ENCODE measurements around the gene BHLHE23.

Gene BHLHE23

DNA sequence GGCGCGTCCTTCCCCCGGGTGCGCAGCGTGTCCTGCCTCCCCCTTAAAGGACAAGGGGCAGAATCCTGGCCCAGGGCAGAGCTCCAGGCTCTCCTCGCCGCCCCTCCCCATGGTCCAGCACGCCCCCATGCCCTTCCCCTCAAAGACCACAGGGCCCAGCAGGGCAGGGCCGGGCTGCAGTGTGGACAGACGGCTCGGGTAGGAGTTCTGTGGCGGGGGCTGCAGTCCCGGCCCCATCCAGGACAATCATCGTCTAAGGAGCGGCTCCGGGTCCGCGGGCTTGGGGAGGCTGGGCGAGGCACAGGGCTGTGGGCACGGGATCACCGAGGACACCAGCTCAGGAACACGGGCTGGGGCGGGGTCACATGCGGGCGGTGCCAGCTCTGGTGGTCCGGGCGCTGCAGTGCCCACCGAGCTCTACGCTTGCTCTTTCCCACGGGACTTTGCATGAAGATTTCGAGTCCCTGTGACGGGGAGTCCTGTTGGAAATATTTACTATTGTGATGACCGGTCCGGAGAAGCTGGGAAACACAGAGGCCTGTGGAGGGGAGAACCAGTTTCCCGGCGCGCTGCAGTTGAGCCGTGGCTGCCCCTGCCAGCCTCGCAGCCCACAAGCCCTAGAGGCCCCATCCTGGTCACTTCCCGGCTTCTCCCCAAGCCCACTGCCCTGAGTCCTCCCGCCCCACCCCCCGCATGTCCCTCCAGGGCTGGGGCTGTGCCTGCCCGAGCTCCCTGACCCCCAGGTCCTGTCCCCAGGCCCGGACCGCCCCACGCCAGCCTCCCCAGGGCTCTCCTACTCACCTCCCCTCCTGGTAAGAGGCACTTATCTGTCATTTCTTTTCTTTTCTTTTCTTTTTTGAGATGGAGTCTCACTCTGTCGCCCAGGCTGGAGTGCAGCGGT lies 33.7 kb downstream of the BHLHE23 start:
- DNase-seq (ENCODE audit: low read depth in 2 of 2), result no peak

DNA sequence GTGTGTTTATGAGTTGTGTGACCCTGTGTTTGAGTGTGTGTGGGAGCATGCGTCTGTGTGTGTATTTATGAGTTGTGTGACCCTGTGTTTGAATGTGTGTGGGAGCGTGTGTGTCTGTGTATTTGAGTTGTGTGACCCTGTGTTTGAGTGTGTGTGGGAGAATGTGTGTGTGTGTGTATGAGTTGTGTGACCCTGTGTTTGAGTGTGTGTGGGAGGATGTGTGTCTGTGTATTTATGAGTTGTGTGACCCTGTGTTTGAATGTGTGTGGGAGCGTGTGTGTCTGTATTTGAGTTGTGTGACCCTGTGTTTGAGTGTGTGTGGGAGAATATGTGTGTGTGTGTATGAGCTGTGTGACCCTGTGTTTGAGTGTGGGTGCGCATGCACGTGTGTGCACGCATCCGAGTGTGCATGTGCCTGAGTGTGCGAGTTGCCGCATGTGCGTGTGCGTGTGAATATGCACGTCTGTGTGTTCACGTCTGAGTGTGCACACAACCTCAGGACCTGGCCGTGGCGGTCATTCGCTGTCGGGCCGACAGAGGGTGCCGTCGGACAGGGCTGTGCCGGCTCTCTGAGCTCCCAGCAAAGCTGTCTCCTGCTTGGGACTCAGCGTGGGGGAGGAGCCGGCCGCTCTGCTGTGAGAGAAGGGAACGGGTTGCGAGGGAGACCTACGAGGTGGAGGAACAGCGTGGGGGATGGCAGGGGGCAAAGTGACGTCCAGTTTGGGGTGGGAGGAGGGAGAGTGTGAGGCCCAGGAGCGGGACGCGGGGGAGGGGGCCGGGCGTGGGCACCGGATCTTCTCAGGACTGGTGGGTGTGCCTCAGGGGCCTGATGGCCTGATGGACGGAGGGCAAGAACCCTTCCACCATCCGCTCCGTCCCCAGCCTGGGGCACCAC lies 34.6 kb downstream of the BHLHE23 start:
- DNase-seq (ENCODE audit: low read depth in 2 of 2), result peak; percentile 35 to 36

DNA sequence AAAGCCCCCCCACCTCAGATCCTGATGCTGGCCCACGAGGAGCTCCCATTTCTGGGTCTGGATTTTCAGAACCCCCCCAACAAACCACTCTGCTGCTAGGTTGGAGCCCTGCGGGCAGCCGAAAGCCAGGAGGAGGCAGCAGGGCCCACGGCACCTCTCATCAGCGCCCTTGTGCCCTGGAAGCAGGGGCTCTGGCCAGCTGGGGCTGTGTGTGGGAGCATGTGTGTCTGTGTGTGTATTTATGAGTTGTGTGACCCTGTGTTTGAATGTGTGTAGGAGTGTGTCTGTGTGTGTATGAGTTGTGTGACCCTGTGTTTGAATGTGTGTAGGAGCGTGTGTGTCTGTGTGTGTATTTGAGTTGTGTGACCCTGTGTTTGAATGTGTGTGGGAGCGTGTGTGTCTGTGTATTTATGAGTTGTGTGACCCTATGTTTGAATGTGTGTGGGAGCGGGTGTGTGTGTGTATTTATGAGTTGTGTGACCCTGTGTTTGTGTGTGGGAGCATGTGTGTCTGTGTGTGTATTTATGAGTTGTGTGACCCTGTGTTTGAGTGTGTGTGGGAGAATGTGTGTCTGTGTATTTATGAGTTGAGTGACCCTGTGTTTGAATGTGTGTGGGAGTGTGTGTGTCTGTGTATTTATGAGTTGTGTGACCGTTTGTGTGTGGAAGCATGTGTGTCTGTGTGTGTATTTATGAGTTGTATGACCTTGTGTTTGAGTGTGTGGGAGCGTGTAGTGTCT lies 35.4 kb downstream of the BHLHE23 start:
- DNase-seq (ENCODE audit: low read depth in 2 of 2), result no peak

DNA sequence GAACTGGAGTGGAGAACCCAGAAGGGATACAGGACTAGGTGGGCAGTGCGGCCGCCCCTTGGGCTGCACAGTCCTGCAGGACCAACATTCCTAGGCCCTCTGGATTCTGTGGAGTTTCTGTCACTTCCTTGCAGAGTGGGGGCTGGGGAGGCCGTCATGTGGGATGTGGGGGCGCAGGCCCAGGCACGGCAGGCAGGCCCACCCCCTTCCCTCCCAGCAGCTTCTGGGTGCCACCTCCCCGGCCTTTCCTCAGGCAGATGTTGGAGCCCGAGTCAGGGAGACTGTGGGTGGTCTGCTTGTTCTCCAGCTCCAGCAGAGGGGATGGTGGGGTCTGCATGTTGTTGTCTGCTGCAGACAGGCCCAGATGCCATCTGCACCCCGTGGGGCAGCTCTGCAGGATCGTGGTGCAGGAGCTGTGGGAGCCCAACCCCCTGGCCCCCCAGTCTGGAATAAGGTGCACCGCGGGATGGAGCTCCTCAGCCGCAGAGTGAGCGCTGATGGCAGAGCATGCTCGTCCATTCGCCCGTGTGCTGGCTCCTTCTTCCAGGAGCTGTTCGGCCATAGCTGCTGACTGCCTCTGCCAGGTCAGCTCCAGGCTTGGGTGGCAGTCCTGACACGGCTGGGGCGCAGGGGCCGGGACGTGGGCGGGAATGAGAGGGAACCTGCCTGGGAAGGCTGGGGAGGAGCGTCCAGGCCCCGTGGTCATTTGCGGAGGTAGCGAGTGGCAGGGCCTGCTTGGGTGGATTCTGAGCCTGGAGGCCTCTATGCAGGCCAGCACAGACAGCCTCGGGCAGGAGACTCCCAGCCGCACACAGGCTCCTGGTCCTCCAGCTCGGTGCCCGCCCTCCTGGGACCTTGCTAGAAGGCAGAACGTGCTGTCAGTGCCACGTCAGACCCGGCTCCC lies 36.2 kb downstream of the BHLHE23 start:
- DNase-seq (ENCODE audit: low read depth in 2 of 2), result no peak

- DNase-seq (ENCODE audit: low read depth in 2 of 2), result no peak
Observed at GRCh38 chr20:62969939-62970306, 36.8 kb downstream of the BHLHE23 start.

DNA sequence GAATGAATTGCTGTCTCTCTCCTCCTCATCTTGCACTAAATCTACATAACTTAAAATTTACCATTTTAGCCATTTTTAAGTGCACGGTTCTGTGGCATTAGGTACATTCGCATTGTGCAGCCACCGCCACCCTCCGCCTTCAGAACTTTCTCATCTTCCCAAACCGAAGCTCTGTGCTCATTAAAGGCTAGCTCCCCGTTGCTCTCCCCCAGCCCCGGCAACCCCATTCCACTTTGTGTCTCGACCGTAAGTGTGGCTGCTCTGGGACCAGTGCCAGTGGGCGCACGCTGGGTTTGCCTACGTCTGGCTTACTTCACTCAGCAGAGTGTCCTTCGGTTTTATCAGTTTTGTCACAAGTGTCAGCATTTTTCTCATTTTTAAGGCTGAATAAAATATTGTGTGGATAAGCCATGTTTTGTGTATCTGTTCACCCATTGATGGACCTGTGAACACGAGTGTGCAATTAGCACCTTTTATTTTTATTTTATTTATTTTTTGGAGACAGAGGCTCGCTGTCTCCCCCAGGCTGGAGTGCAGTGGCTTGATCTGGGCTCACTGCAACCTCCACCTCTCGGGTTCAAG lies 37.5 kb downstream of the BHLHE23 start:
- no peak for DNase-seq (ENCODE audit: low read depth in 2 of 2)

DNA sequence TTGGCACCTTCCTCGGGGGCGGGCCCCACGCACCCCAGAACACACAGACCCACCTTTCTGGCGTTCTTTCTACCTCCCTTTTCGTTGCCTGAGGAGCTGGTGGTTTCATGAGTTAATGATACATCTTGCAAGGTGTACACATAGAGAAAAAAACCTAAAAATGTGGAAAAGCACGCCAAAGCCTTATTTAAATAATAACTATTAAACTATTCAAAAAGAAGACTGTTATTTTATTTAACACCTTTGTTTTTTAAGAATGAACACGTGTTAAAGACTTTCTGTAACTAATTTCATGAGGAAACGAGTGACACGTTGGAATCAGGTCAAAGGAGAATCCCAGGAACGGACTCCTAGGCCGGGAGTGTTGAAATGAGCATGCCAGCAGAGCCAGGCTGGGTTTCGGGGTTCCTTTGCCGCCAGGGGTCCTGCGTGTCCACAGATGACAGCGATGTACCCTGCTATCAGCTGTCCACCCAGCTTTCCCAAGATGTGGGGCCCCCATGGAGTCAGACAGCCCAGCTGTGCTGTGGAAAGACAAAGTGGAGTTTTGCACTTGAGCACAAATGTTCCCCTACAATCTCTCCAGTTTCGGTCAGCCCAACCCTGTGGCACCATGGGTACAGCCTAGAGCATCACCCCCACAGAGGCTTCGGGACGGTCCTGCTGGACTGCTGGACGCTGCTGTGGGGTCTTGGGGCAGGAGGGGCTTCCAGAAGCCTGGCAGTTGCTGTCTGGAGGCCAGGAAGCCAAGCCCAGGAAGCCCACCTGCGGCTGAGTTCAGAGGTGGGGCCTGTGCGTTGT lies 38.2 kb downstream of the BHLHE23 start:
- DNase-seq (ENCODE audit: low read depth in 2 of 2), result no peak

DNA sequence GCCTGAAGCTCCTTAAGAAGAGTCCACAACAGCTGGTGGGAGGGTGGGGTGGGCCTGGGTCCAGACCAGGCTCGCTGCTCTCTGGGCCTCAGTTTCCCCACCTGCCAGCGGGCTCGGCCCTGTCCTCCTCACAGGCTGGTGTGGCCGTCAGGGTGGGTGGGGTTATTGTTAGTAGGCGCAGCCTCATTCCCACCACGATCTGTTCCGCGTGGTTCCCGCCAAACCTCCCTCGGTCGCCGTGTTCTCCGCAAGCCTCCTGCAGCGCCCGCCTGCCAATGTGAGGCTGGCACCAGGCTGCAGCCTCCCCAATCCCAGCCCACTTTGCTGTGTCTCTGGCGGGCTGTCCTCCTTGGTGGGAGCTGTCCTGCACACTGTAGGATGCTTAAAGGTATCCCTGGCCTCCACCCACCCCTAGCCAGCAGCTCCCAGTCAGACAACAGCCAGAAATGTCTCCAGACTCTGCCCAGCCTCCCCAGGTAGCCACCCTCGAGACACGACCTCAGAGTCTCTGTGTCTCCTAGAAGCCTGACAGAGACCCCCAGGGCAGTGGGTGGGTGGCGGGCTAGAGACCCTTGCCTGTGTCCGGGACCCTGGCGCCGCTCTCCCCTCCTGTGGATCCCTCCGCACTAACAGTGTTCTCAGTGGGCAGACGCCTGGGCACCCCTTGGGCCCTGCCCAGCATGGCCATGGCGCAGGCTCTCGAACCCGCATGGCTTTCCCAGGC lies 39.0 kb downstream of the BHLHE23 start:
- DNase-seq (ENCODE audit: low read depth in 2 of 2), result no peak

- DNase-seq (ENCODE audit: low read depth in 2 of 2), result no peak
Observed at GRCh38 chr20:62967149-62967501, 39.6 kb downstream of the BHLHE23 start.

DNA sequence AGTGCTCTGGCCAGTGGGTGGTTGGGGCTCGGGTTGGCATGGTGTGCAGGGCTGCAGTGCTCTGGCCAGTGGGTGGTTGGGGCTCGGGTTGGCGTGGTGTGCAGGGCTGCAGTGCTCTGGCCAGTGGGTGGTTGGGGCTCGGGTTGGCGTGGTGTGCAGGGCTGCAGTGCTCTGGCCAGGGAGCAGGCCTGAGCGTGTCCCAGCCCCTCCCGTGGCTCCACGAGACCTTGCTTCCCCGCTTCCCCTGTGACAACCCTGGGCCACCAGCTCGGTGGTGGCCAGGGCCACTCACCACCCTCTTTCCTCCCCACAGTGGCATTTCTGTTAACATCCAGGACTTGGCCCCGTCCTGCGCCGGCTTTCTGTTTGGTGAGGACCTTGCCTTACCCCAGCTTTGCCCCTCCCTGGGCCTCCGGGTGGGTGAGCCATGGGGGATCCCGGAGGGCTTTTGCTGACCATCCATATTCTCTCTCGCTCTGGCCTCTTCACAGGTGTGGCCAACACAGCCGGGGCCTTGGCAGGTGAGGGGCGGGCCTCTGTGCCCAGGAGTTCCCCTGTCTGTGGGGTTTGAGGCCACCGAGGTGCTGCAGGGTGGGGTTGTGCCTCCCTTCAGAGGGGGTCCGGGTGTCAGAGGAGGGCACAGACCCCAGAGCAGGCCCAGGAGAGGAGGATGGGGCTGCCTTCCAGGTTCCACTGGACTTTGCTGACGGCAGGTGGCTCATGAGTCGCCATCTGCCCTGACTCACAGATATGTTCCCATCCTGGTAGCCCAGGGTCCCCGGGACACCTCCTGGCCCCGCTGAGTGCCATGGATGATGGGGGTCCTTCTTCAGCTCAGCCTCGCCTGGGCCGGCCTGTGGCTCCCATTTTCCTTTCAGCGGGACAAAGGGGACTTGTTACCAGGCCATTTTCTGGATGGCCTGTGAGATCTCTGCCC lies 40.3 kb downstream of the BHLHE23 start:
- no peak for DNase-seq (ENCODE audit: low read depth in 2 of 2)

GRCh38 chr20:62965363-62965771 lies 41.4 kb downstream of the BHLHE23 start:
- no peak for DNase-seq (ENCODE audit: low read depth in 2 of 2)

GRCh38 chr20:62964700-62965099 lies 42.1 kb downstream of the BHLHE23 start:
- no peak for DNase-seq (ENCODE audit: low read depth in 2 of 2)

GRCh38 chr20:62963614-62964397 lies 43.0 kb downstream of the BHLHE23 start:
- no peak for DNase-seq (ENCODE audit: low read depth in 2 of 2)

DNA sequence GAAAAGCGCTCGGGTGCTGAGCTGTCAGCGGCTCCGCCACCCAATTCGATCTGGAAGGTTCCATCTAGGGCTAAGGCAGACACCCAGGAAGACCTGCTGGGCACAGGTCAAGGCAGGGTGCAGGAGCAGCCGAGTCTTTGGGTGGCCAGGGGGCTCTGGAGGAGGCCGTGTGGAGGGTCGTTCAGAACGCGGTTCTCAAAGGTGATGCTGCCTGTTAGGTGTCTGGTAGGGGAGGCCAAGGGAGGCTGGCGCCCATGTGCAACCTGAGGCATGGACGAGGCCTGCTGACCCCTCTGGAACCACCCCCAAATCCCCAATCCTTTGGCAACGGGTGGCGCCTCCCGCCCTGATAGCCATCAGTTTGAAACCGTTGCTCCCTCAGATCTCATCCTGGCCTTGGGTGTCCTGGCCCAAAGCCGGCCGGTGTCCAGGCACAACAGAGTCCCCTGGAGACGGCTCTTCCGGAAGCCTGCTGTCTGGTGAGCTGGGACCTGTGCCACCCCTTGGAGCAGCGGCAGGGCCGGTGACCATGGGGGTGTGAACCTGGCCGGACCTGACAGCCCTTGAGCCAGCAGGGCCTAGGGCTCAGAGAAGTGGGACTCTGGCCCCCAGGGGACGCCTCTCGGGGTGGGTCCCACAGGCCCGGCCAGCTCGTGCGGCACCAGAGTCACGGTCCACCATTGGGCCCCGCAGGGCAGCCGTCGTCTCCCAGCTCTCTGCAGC lies 43.7 kb downstream of the BHLHE23 start:
- DNase-seq (ENCODE audit: low read depth in 2 of 2), result no peak

- no peak for DNase-seq (ENCODE audit: low read depth in 2 of 2)
Observed at GRCh38 chr20:62962221-62962879, 44.4 kb downstream of the BHLHE23 start.

- no peak for DNase-seq (ENCODE audit: low read depth in 2 of 2)
Observed at GRCh38 chr20:62961799-62962198, 45.0 kb downstream of the BHLHE23 start.
